ENCODE measurements around the gene SLC37A4.
"Not testable (repeated sequence)": the region's sequence is repeated elsewhere in the genome, so short reads cannot be mapped to it uniquely, and the experiment has no call there.

Gene SLC37A4

GRCh38 chr11:119041821-119042514, 11.3 kb upstream of the SLC37A4 start:
- no peak for DNase-seq

GRCh38 chr11:119039471-119039870, 8.8 kb upstream of the SLC37A4 start:
- not testable (repeated sequence) for DNase-seq

GRCh38 chr11:119038884-119039283, 8.2 kb upstream of the SLC37A4 start:
- DNase-seq, result no peak

GRCh38 chr11:119034813-119035212, 4.1 kb upstream of the SLC37A4 start:
- DNase-seq, result no peak

- DNase-seq, result not testable (repeated sequence)
These were observed 2.7 kb upstream of the SLC37A4 start for GRCh38 chr11:119033421-119033820.

- no peak for DNase-seq
These were observed 1.2 kb upstream of the SLC37A4 start for GRCh38 chr11:119031912-119032280.

GRCh38 chr11:119030029-119030328, 698 bp downstream of the SLC37A4 start:
- DNase-seq, result no peak

GRCh38 chr11:119029340-119030028, 1.2 kb downstream of the SLC37A4 start:
- DNase-seq, result no peak

- DNase-seq, result no peak
These were observed 1.7 kb downstream of the SLC37A4 start for GRCh38 chr11:119029069-119029339.

- no peak for DNase-seq
These were observed 2.2 kb downstream of the SLC37A4 start for GRCh38 chr11:119028346-119029068.

- no peak for DNase-seq
These were observed 2.9 kb downstream of the SLC37A4 start for GRCh38 chr11:119027561-119028345.

- DNase-seq, result no peak
These were observed 3.7 kb downstream of the SLC37A4 start for GRCh38 chr11:119026970-119027369.

- DNase-seq, result no peak
These were observed 4.5 kb downstream of the SLC37A4 start for GRCh38 chr11:119025978-119026766.

- DNase-seq, result no peak
These were observed 5.1 kb downstream of the SLC37A4 start for GRCh38 chr11:119025541-119025940.

- DNase-seq, result no peak
These were observed 5.6 kb downstream of the SLC37A4 start for GRCh38 chr11:119025099-119025473.

- DNase-seq, result no peak
These were observed 6.1 kb downstream of the SLC37A4 start for GRCh38 chr11:119024430-119025098.

GRCh38 chr11:119023741-119024140, 6.9 kb downstream of the SLC37A4 start:
- DNase-seq, result no peak

GRCh38 chr11:119021631-119022030, 9.0 kb downstream of the SLC37A4 start:
- DNase-seq, result no peak

- DNase-seq, result no peak
These were observed 10.7 kb downstream of the SLC37A4 start for GRCh38 chr11:119019996-119020395.

GRCh38 chr11:119018074-119018938, 12.4 kb downstream of the SLC37A4 start, which contains the start of the genes RPS25 and TRAPPC4:
Gene RPS25, minus strand, starts transcription at chr11:119018343. Its CDS starts 59 bp downstream, at chr11:119018284.
Gene TRAPPC4, plus strand, starts transcription at chr11:119018766. Its CDS starts 30 bp downstream, at chr11:119018796.
- DNase-seq, result peak; percentile 94

GRCh38 chr11:119017377-119017776, 13.3 kb downstream of the SLC37A4 start:
- DNase-seq, result not testable (repeated sequence)
